Measurements from ENCODE around the gene LEPROT.
"Not testable (repeated sequence)": the region's sequence is repeated elsewhere in the genome, so short reads cannot be mapped to it uniquely, and the experiment has no call there.

LEPROT gene

GRCh38 chr1:65444128-65444640 is 23.7 kb downstream of the LEPROT start:
- DNase-seq = no peak
- WGBS (ENCODE audit: insufficient coverage) = no CpG with 5 or more reads among the region's 5 CpGs
- CTCF ChIA-PET = interaction anchor here (0.6 to 0.7 kb wide), 2 partner anchors 10 to 54 kb away, joined by 3 read pairs; no protein-coding TSS in a partner anchor
- H3K9me3 ChIP-seq (ENCODE audit: control extremely low read depth in 1 of 5, control insufficient read depth in 4 of 5, insufficient read depth in 2 of 5, low read depth in 1 of 5, low read length in 4 of 5) = peaks cover 0 to 14% (median 6%) of the 10 kb centered on the region in 5 experiments
- POLR2A ChIA-PET = no interaction called here
- no peak overlapping the region for H3K27ac ChIP-seq (ENCODE audit: insufficient read depth in 1 of 2, low read depth in 1 of 2, low read length in 2 of 2, poor library complexity in 1 of 2, severe bottlenecking in 2 of 2)
- no peaks in the 10 kb centered on the region for H3K27me3 ChIP-seq (replicated peaks in 2 of 5; ENCODE audit: control insufficient read depth in 4 of 5, insufficient read depth in 5 of 5, low read length in 4 of 5)
- H3K36me3 ChIP-seq (ENCODE audit: control insufficient read depth in 4 of 4, insufficient read depth in 4 of 4, low read length in 3 of 4) = no peaks in the 10 kb centered on the region
- H3K4me3 ChIP-seq (ENCODE audit: control insufficient read depth in 1 of 7, extremely low read depth in 1 of 7, insufficient read depth in 4 of 7, low read depth in 2 of 7, low read length in 6 of 7) = no peak overlapping the region
- H3K4me1 ChIP-seq (ENCODE audit: control extremely low read depth in 1 of 4, control insufficient read depth in 4 of 4, insufficient read depth in 4 of 4, low read length in 3 of 4) = no peaks in the 10 kb centered on the region

DNA sequence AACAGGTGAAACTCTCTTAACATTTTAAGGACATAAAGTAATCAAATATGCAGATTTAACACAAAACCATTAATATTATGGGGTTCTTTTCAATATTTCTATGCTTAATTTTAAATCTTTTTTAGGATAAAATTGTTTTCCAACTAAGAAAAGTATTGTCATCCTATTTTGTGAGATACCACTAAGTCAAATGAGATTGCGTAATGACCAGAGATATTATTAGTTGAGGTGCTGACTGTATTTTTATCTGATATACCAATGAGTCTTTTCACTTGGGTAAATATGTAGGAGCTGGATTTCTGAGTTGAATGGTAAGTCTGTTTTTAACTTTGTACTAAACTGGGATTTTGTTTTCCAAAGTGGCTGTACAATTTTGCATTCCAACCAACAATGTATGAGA is 25.4 kb downstream of the LEPROT start:
- Histone ChIP-seq H3K9me3 (ENCODE audit: control extremely low read depth in 1 of 5, control insufficient read depth in 4 of 5, insufficient read depth in 2 of 5, low read depth in 1 of 5, low read length in 4 of 5) (peaks cover 0 to 14% (median 6%) of the 10 kb centered on the region in 5 experiments), H3K4me3 (ENCODE audit: control insufficient read depth in 1 of 7, extremely low read depth in 1 of 7, insufficient read depth in 4 of 7, low read depth in 2 of 7, low read length in 6 of 7) (no peak overlapping the region), H3K4me1 (ENCODE audit: control extremely low read depth in 1 of 4, control insufficient read depth in 4 of 4, insufficient read depth in 4 of 4, low read length in 3 of 4) (no peaks in the 10 kb centered on the region), H3K27me3 (replicated peaks in 2 of 5; ENCODE audit: control insufficient read depth in 4 of 5, insufficient read depth in 5 of 5, low read length in 4 of 5) (no peaks in the 10 kb centered on the region), H3K36me3 (ENCODE audit: control insufficient read depth in 4 of 4, insufficient read depth in 4 of 4, low read length in 3 of 4) (no peaks in the 10 kb centered on the region), H3K27ac (ENCODE audit: insufficient read depth in 1 of 2, low read depth in 1 of 2, low read length in 2 of 2, poor library complexity in 1 of 2, severe bottlenecking in 2 of 2) (no peak overlapping the region)
- no peak for DNase-seq
- WGBS (ENCODE audit: insufficient coverage) = no CpG with 5 or more reads among the region's 1 CpG
- POLR2A ChIA-PET = no interaction called here
- CTCF ChIA-PET = no interaction called here

GRCh38 chr1:65449214-65449823 is 28.9 kb downstream of the LEPROT start:
- ChIA-PET POLR2A (no interaction called here), CTCF (no interaction called here)
- H3K27ac ChIP-seq (ENCODE audit: insufficient read depth in 1 of 2, low read depth in 1 of 2, low read length in 2 of 2, poor library complexity in 1 of 2, severe bottlenecking in 2 of 2) = no peak overlapping the region
- H3K4me3 ChIP-seq (ENCODE audit: control insufficient read depth in 1 of 7, extremely low read depth in 1 of 7, insufficient read depth in 4 of 7, low read depth in 2 of 7, low read length in 6 of 7) = no peak overlapping the region
- no peaks in the 10 kb centered on the region for H3K4me1 ChIP-seq (ENCODE audit: control extremely low read depth in 1 of 4, control insufficient read depth in 4 of 4, insufficient read depth in 4 of 4, low read length in 3 of 4)
- H3K9me3 ChIP-seq (ENCODE audit: control extremely low read depth in 1 of 5, control insufficient read depth in 4 of 5, insufficient read depth in 2 of 5, low read depth in 1 of 5, low read length in 4 of 5) = no peaks in the 10 kb centered on the region
- no peaks in the 10 kb centered on the region for H3K27me3 ChIP-seq (replicated peaks in 2 of 5; ENCODE audit: control insufficient read depth in 4 of 5, insufficient read depth in 5 of 5, low read length in 4 of 5)
- H3K36me3 ChIP-seq (ENCODE audit: control insufficient read depth in 4 of 4, insufficient read depth in 4 of 4, low read length in 3 of 4) = no peaks in the 10 kb centered on the region
- DNase-seq = no peak
- WGBS (ENCODE audit: insufficient coverage) = 100% methylated on average over 1 of the region's 4 CpGs

DNA sequence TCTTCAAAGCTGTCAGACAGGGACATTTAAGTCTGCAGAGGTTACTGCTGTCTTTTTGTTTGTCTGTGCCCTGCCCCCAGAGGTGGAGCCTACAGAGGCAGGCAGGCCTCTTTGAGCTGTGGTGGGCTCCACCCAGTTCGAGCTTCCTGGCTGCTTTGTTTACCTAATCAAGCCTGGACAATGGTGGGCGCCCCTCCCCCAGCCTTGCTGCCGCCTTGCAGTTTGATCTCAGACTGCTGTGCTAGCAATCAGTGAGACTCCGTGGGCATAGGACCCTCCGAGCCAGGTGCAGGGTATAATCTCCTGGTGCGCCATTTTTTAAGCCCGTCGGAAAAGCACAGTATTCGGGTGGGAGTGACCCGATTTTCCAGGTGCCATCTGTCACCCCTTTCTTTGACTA is 35.2 kb downstream of the LEPROT start:
- POLR2A ChIA-PET; H3K36me3 ChIP-seq (ENCODE audit: control insufficient read depth in 4 of 4, insufficient read depth in 4 of 4, low read length in 3 of 4); H3K27me3 ChIP-seq (replicated peaks in 2 of 5; ENCODE audit: control insufficient read depth in 4 of 5, insufficient read depth in 5 of 5, low read length in 4 of 5); H3K4me3 ChIP-seq (ENCODE audit: control insufficient read depth in 1 of 7, extremely low read depth in 1 of 7, insufficient read depth in 4 of 7, low read depth in 2 of 7, low read length in 6 of 7); H3K9me3 ChIP-seq (ENCODE audit: control extremely low read depth in 1 of 5, control insufficient read depth in 4 of 5, insufficient read depth in 2 of 5, low read depth in 1 of 5, low read length in 4 of 5); H3K27ac ChIP-seq (ENCODE audit: insufficient read depth in 1 of 2, low read depth in 1 of 2, low read length in 2 of 2, poor library complexity in 1 of 2, severe bottlenecking in 2 of 2); DNase-seq; CTCF ChIA-PET: not testable (repeated sequence)
- peaks cover 2 to 18% (median 2%) of the 10 kb centered on the region in 4 experiments for H3K4me1 ChIP-seq (ENCODE audit: control extremely low read depth in 1 of 4, control insufficient read depth in 4 of 4, insufficient read depth in 4 of 4, low read length in 3 of 4)
- WGBS (ENCODE audit: insufficient coverage) = 100% methylated on average over 2 of the region's 10 CpGs

DNA sequence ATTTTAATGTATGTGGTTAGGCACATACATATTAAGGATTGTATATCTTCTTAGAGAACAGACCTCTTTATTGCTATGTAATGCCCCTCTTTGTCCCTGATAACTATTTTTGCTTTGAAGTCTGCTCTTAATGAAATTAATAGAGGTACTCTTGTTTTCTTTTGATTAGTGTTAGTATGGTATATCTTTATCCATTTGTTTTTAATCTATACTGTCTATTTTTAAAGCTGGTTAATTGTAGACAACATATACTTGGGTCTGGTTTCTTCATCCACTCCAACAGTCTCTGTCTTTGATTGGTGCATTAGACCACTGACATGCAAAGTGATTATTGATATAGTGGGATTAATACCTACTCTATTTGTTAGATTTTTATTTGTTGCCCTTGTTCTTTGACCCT is 36.0 kb downstream of the LEPROT start:
- DNase-seq = no peak
- ChIA-PET CTCF (no interaction called here), POLR2A (no interaction called here)
- Histone ChIP-seq H3K27me3 (replicated peaks in 2 of 5; ENCODE audit: control insufficient read depth in 4 of 5, insufficient read depth in 5 of 5, low read length in 4 of 5) (no peaks in the 10 kb centered on the region), H3K36me3 (ENCODE audit: control insufficient read depth in 4 of 4, insufficient read depth in 4 of 4, low read length in 3 of 4) (no peaks in the 10 kb centered on the region), H3K27ac (ENCODE audit: insufficient read depth in 1 of 2, low read depth in 1 of 2, low read length in 2 of 2, poor library complexity in 1 of 2, severe bottlenecking in 2 of 2) (no peak overlapping the region), H3K4me3 (ENCODE audit: control insufficient read depth in 1 of 7, extremely low read depth in 1 of 7, insufficient read depth in 4 of 7, low read depth in 2 of 7, low read length in 6 of 7) (no peak overlapping the region), H3K4me1 (ENCODE audit: control extremely low read depth in 1 of 4, control insufficient read depth in 4 of 4, insufficient read depth in 4 of 4, low read length in 3 of 4) (peaks cover 2 to 18% (median 2%) of the 10 kb centered on the region in 4 experiments), H3K9me3 (ENCODE audit: control extremely low read depth in 1 of 5, control insufficient read depth in 4 of 5, insufficient read depth in 2 of 5, low read depth in 1 of 5, low read length in 4 of 5) (peaks cover 0 to 3% (median 0%) of the 10 kb centered on the region in 5 experiments)

DNA sequence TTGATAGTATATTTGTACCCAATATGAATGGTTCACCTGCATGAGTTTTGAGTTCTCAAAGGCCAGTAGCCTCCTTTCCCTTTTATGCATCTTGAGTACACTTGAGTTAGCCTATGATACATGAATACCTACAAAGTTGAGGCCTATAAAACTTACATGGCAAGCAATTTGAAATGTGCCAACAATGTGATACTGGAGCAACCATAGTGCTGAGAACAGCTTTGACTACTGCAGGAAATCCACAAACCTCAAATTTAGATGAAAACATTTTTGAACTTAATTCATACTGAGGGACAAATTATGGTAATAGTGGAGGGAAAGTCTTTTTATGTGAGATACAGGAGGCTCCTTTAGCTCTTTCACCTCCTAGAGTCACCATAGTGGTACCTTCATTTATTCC is 37.4 kb downstream of the LEPROT start:
- CTCF ChIA-PET = interaction anchor here (1.2 to 2.7 kb wide), 2 partner anchors 11 to 22 kb away, joined by 3 to 10 read pairs; no protein-coding TSS in a partner anchor
- H3K27me3 ChIP-seq (replicated peaks in 2 of 5; ENCODE audit: control insufficient read depth in 4 of 5, insufficient read depth in 5 of 5, low read length in 4 of 5) = no peaks in the 10 kb centered on the region
- POLR2A ChIA-PET = no interaction called here
- H3K9me3 ChIP-seq (ENCODE audit: control extremely low read depth in 1 of 5, control insufficient read depth in 4 of 5, insufficient read depth in 2 of 5, low read depth in 1 of 5, low read length in 4 of 5) = peaks cover 0 to 3% (median 0%) of the 10 kb centered on the region in 5 experiments
- no peak overlapping the region for H3K4me3 ChIP-seq (ENCODE audit: control insufficient read depth in 1 of 7, extremely low read depth in 1 of 7, insufficient read depth in 4 of 7, low read depth in 2 of 7, low read length in 6 of 7)
- peak in 2 of 3 donors; percentile 34 to 49 for DNase-seq
- no peak overlapping the region for H3K27ac ChIP-seq (ENCODE audit: insufficient read depth in 1 of 2, low read depth in 1 of 2, low read length in 2 of 2, poor library complexity in 1 of 2, severe bottlenecking in 2 of 2)
- H3K4me1 ChIP-seq (ENCODE audit: control extremely low read depth in 1 of 4, control insufficient read depth in 4 of 4, insufficient read depth in 4 of 4, low read length in 3 of 4) = peaks cover 2 to 18% (median 2%) of the 10 kb centered on the region in 4 experiments
- no peaks in the 10 kb centered on the region for H3K36me3 ChIP-seq (ENCODE audit: control insufficient read depth in 4 of 4, insufficient read depth in 4 of 4, low read length in 3 of 4)

- Histone ChIP-seq H3K27me3 (replicated peaks in 2 of 5; ENCODE audit: control insufficient read depth in 4 of 5, insufficient read depth in 5 of 5, low read length in 4 of 5) (no peaks in the 10 kb centered on the region), H3K4me1 (ENCODE audit: control extremely low read depth in 1 of 4, control insufficient read depth in 4 of 4, insufficient read depth in 4 of 4, low read length in 3 of 4) (peaks cover 2 to 18% (median 2%) of the 10 kb centered on the region in 4 experiments), H3K4me3 (ENCODE audit: control insufficient read depth in 1 of 7, extremely low read depth in 1 of 7, insufficient read depth in 4 of 7, low read depth in 2 of 7, low read length in 6 of 7) (no peak overlapping the region), H3K9me3 (ENCODE audit: control extremely low read depth in 1 of 5, control insufficient read depth in 4 of 5, insufficient read depth in 2 of 5, low read depth in 1 of 5, low read length in 4 of 5) (peaks cover 0 to 3% (median 0%) of the 10 kb centered on the region in 5 experiments), H3K27ac (ENCODE audit: insufficient read depth in 1 of 2, low read depth in 1 of 2, low read length in 2 of 2, poor library complexity in 1 of 2, severe bottlenecking in 2 of 2) (no peak overlapping the region), H3K36me3 (ENCODE audit: control insufficient read depth in 4 of 4, insufficient read depth in 4 of 4, low read length in 3 of 4) (no peaks in the 10 kb centered on the region)
- 91% methylated on average over 2 of the region's 2 CpGs for WGBS (ENCODE audit: insufficient coverage)
- ChIA-PET POLR2A (interaction anchor here (0.7 kb wide), 1 partner anchor 144 kb away, joined by 3 read pairs; no protein-coding TSS in a partner anchor), CTCF (interaction anchor here (0.9 to 2.7 kb wide), 12 partner anchors 10 to 243 kb away, joined by 3 to 14 read pairs (median 4); no protein-coding TSS in a partner anchor)
- no peak for DNase-seq
These were observed 38.4 kb downstream of the LEPROT start for GRCh38 chr1:65458730-65459396.
